Stimulated activated memory B cell treated with anti-CD40 and anti-IgM and Interleukin-4, amounts not matched to agents 10 μg/mL and 1 μg/mL and 100 μg/mL, for 72 hours (primary cell): ENCODE data around the gene SLC22A5.

Experiments
- ATAC-seq: fragments of 150-1000 bp; cut with Tn5 transposase; 2 replicates; pipeline ENCODE4 v1.10.0; 2021
- H3K27ac Mint-ChIP-seq: one replicate; pipeline ENCODE4 v1.8.0; 2022; ENCODE audit warnings: mild to moderate bottlenecking, mixed read lengths
- H3K27me3 Mint-ChIP-seq: one replicate; pipeline ENCODE4 v1.8.0; 2022; ENCODE audit warnings: mixed read lengths
- H3K36me3 Mint-ChIP-seq: one replicate; pipeline ENCODE4 v1.8.0; 2022; ENCODE audit warnings: mixed read lengths
- H3K4me1 Mint-ChIP-seq: one replicate; pipeline ENCODE4 v1.8.0; 2022; ENCODE audit warnings: mixed read lengths
- H3K4me3 Mint-ChIP-seq: one replicate; pipeline ENCODE4 v1.8.0; 2022; ENCODE audit warnings: mild to moderate bottlenecking, moderate library complexity, mixed read lengths
- H3K9me3 Mint-ChIP-seq: one replicate; pipeline ENCODE4 v1.8.0; 2022; ENCODE audit warnings: mixed read lengths

SLC22A5 gene

DNA sequence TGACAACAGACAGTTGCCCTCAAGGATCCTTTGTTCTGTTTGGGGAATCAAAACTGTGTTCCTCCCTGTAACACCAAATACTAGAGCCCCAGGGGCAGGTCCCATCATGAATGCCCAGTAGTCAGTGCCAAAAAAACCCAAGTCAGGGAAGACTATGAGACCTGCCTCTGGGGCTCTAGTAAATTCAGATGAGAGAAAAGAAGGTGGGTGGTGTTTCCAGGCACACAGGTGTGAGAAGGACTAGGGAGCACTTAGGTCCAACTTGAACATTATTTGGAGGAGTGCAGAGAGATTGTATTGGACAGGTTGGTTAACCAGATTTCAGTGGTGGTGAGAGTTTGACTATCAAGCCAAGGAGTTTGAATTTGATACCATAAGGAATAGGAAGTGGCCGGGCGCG is 52.0 kb downstream of the SLC22A5 start:
- no peak for ATAC-seq
- Mint-ChIP-seq H3K4me1 (peaks cover 97% of the 10 kb centered on the region), H3K27ac (peak overlapping the region; percentile 82), H3K36me3 (peaks cover 14% of the 10 kb centered on the region), H3K4me3 (peak overlapping the region; percentile 64), H3K9me3 (no peaks in the 10 kb centered on the region), H3K27me3 (no peaks in the 10 kb centered on the region)

GRCh38 chr5:132422720-132423437 is 53.4 kb downstream of the SLC22A5 start:
- H3K36me3 Mint-ChIP-seq, result peaks cover 14% of the 10 kb centered on the region
- peak; percentile 72 for ATAC-seq

GRCh38 chr5:132423438-132423898 is 54.0 kb downstream of the SLC22A5 start:
- no peak overlapping the region for H3K4me3 Mint-ChIP-seq
- no peaks in the 10 kb centered on the region for H3K27me3 Mint-ChIP-seq
- no peak for ATAC-seq
- no peaks in the 10 kb centered on the region for H3K9me3 Mint-ChIP-seq
- H3K27ac Mint-ChIP-seq, result peak overlapping the region; percentile 82
- peaks cover 99% of the 10 kb centered on the region for H3K4me1 Mint-ChIP-seq
- H3K36me3 Mint-ChIP-seq, result peaks cover 9% of the 10 kb centered on the region

More at GRCh38 chr5:132422720-132423437, 53.4 kb downstream of the SLC22A5 start:
- Mint-ChIP-seq H3K4me3 (peak overlapping the region; percentile 54), H3K27ac (peak overlapping the region; percentile 82), H3K9me3 (no peaks in the 10 kb centered on the region), H3K27me3 (no peaks in the 10 kb centered on the region), H3K4me1 (peaks cover 99% of the 10 kb centered on the region)

GRCh38 chr5:132424167-132424880 is 54.8 kb downstream of the SLC22A5 start:
- no peaks in the 10 kb centered on the region for H3K9me3 Mint-ChIP-seq
- peak overlapping the region; percentile 82 for H3K27ac Mint-ChIP-seq
- H3K4me3 Mint-ChIP-seq, result peak overlapping the region; percentile 36
- no peaks in the 10 kb centered on the region for H3K27me3 Mint-ChIP-seq
- H3K4me1 Mint-ChIP-seq, result peaks cover 99% of the 10 kb centered on the region
- no peak for ATAC-seq
- H3K36me3 Mint-ChIP-seq, result peaks cover 5% of the 10 kb centered on the region

- H3K4me1 Mint-ChIP-seq, result peaks cover 99% of the 10 kb centered on the region
- ATAC-seq, result peak; percentile 86
- H3K36me3 Mint-ChIP-seq, result peaks cover 8% of the 10 kb centered on the region
- H3K4me3 Mint-ChIP-seq, result peak overlapping the region; percentile 59
- peak overlapping the region; percentile 82 for H3K27ac Mint-ChIP-seq
- no peaks in the 10 kb centered on the region for H3K9me3 Mint-ChIP-seq
- no peaks in the 10 kb centered on the region for H3K27me3 Mint-ChIP-seq
Observed at GRCh38 chr5:132425009-132425937, 55.8 kb downstream of the SLC22A5 start.

- Mint-ChIP-seq H3K4me3 (peak overlapping the region; percentile 59), H3K9me3 (no peaks in the 10 kb centered on the region), H3K36me3 (peaks cover 10% of the 10 kb centered on the region), H3K27me3 (no peaks in the 10 kb centered on the region), H3K4me1 (peaks cover 99% of the 10 kb centered on the region), H3K27ac (peak overlapping the region; percentile 82)
- no peak for ATAC-seq
Observed at GRCh38 chr5:132425975-132426524, 56.5 kb downstream of the SLC22A5 start.

DNA sequence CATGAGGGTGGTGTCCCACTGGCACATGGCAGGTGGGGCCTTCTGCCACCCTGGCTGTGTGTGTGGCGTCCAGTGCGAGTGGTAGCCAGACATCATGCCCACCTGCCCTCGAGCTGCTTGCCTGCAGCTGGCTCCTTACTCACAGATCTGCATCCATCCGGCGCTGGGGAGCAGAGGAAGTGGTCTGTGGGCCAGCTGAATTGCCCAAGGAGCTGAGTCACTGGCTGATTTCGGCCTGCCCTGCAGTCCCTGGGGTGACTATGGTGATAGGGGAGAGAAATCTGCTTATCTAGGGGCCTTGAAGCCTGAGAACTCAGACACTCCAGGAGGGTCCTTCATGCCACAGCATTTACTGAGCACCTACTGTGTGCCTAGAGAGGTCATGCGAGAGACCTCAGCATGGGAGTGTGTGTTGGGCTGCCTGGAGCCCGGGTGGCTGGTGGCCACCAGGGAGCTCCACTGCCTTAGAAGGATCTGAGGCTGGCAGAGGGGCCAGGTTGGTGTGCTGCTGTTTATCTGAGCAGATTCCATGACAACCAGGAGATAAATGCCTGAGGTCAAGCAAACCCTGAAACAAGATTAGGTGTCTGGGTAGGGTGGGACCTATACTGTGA is 57.1 kb downstream of the SLC22A5 start:
- Mint-ChIP-seq H3K4me1 (peaks cover 99% of the 10 kb centered on the region), H3K9me3 (no peaks in the 10 kb centered on the region), H3K4me3 (peak overlapping the region; percentile 51), H3K36me3 (peaks cover 13% of the 10 kb centered on the region), H3K27ac (peak overlapping the region; percentile 82), H3K27me3 (no peaks in the 10 kb centered on the region)
- peak; percentile 82 for ATAC-seq

DNA sequence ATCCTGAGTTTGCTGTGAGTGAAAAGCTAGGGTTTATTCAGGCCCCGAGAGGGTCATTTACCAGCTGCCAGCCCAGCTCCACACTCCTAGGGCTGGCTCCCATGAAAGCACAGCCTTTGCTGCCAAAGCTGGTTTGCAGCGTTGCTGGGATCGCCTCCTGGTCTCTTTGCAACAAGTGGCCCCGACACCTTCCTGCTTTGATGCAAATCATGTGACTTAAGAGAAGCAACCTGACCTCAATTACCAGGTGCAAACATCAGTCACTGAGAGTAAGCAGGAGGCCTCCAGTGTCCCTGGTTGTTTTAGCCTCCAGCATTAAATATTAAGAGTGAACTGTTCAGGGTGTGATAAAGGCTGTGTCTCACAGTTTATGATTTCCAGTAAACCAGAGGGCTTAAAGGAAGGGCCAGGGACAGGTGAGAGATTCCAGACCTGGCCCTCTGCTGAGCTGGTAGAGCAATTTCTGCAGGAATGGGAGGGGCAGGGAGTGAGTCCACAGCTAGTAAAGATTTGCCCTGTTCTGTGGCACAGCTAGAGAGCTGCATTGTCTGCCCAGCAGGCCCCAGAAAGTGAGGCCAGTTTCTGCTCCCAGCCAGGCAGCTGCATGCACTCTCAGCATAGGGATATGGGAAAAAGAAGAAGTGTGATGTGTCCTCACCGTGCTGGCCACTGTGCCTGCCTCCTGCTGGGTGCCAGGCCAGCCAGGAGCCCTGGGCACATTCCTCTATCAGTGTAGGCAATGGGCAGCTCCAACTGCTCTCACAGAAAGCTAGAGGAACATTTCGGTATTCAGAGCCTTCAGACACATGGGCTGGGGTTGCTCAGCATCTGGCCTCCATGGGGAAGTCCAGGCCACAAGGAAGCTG is 58.0 kb downstream of the SLC22A5 start:
- peak; percentile 19 for ATAC-seq
- Mint-ChIP-seq H3K27ac (peak overlapping the region; percentile 82), H3K27me3 (no peaks in the 10 kb centered on the region), H3K36me3 (peaks cover 17% of the 10 kb centered on the region), H3K9me3 (no peaks in the 10 kb centered on the region), H3K4me1 (peaks cover 100% of the 10 kb centered on the region), H3K4me3 (peak overlapping the region; percentile 16)

DNA sequence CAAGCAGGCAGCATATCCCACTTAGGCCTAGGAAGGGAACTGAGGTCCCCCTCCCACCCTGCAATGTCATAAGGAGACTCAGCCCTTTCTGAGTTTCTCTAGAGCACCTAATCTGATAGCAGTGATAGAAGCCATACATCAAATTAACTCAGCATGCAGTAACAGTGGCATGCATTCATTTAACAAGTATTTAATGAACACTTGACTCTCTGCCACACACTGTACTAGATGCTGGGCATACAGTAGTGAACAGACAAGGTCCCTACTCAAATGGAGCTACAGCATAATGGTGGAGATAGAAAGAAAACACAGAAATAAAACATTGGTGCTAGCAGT is 58.6 kb downstream of the SLC22A5 start:
- no peak for ATAC-seq
- Mint-ChIP-seq H3K27ac (peak overlapping the region; percentile 82), H3K4me1 (peaks cover 100% of the 10 kb centered on the region), H3K4me3 (no peak overlapping the region), H3K9me3 (no peaks in the 10 kb centered on the region), H3K27me3 (no peaks in the 10 kb centered on the region), H3K36me3 (peaks cover 23% of the 10 kb centered on the region)

DNA sequence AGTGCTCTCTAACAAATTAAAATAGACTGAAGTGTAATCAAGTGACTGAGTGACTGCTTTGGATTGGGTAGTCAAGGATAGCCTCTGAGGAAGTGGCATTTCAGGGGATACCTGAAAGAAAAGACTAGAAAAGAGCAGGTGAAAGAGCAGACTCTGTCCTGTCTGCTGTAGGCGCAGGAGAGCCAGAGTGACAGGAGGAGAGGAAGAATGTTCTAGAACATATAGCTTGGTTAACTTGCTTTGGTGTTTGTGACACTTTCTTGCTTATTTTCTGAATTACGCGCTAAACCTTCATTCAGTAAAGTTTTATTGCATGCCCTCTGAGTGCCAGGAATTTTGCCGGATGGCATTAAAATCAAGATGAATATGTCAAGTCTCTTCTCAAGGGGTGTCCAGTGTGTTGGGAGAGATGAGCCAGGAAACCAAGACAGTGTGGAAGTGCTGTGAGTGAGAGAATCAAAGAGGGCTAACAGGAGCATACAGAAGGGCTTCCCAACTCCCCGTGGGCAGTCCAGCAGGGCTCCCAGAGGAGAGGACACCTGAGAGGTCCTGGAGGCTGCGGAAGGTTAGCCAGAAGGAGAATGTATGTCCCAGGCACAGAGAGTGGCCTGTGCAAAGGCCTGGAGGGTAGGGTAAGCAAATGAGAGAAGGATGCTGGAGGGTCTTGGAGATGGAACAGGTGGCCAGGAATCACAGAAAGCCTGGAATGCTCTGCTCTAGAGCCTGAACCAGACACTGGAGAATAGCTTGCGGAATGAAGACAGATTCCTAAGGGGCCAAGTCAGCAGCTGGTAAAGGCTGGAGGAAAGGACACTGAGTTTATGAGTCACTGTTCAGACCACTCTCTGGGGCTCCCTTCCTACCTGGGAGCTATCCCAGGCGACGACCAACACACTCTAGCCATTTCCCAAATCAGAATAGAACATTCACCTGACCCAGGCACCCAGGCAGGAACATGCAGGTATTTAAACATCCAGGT is 59.3 kb downstream of the SLC22A5 start:
- H3K36me3 Mint-ChIP-seq, result peaks cover 25% of the 10 kb centered on the region
- H3K27ac Mint-ChIP-seq, result peak overlapping the region; percentile 82
- H3K4me3 Mint-ChIP-seq, result no peak overlapping the region

GRCh38 chr5:132429463-132430440 is 60.2 kb downstream of the SLC22A5 start:
- no peak for ATAC-seq
- Mint-ChIP-seq H3K4me1 (peaks cover 92% of the 10 kb centered on the region), H3K36me3 (peaks cover 33% of the 10 kb centered on the region), H3K27me3 (no peaks in the 10 kb centered on the region), H3K4me3 (no peak overlapping the region), H3K27ac (peak overlapping the region; percentile 82), H3K9me3 (no peaks in the 10 kb centered on the region)

More for the DNA sequence above, 59.3 kb downstream of the SLC22A5 start:
- H3K4me1 Mint-ChIP-seq, result peaks cover 94% of the 10 kb centered on the region
- H3K9me3 Mint-ChIP-seq, result no peaks in the 10 kb centered on the region
- no peaks in the 10 kb centered on the region for H3K27me3 Mint-ChIP-seq
- ATAC-seq, result no peak

DNA sequence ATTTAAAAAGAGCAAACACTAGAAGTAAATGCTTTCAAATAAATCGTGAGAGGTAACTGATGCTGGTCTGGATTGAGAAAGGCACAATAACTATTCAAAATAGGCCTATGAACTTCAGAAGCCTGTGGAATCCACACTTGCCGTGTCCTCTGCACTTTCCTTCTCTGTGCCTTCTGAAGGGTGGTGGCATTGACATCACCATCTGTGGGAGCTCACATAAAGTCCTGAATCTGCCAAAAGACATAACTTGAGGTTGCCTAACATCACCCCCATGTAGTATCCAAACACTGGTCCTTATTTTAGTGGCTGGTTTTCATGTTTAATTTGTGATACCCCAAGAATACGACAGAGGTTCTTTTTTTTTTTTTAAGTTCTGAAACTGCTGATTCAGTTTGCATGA is 61.2 kb downstream of the SLC22A5 start:
- H3K4me1 Mint-ChIP-seq, result peaks cover 90% of the 10 kb centered on the region
- no peaks in the 10 kb centered on the region for H3K9me3 Mint-ChIP-seq
- H3K36me3 Mint-ChIP-seq, result peaks cover 38% of the 10 kb centered on the region
- H3K4me3 Mint-ChIP-seq, result no peak overlapping the region
- H3K27me3 Mint-ChIP-seq, result no peaks in the 10 kb centered on the region
- peak overlapping the region; percentile 82 for H3K27ac Mint-ChIP-seq
- ATAC-seq, result no peak
